GM21717 (cell line): ENCODE data around the gene OXT.
"Not testable (repeated sequence)": the region's sequence is repeated elsewhere in the genome, so short reads cannot be mapped to it uniquely, and the experiment has no call there.

Experiments used
- ATAC-seq: cut with Tn5 transposase; IDR thresholded peaks from one replicate; pipeline ENCODE4 v1.9.1; 2021; ENCODE audit warnings: mild to moderate bottlenecking, moderate library complexity; ENCODE audit not compliant: unreplicated experiment

Gene OXT

GRCh38 chr20:3071610-3072529 lies at the start of gene OXT:
TSS of gene OXT (plus strand) at chr20:3071620. CDS start at chr20:3071656, 36 bp downstream.
- no peak for ATAC-seq

DNA sequence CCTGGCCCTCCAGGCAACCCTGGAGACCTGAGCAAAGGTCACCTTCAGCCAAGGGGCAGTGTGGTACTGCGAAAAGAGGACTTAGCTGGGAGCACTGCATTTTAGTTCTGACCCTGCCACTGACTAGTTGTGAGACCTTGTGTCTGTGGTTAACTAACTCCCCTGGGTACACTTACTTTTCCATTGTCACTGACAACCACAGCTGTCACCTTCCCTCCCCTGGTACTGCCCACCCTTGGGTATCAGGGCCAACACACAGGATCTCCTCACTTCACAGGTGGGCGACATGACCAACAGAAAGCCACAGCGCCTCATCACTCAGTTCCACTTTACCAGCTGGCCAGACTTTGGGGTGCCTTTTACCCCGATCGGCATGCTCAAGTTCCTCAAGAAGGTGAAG lies 49.6 kb upstream of the OXT start:
- ATAC-seq: no peak

DNA sequence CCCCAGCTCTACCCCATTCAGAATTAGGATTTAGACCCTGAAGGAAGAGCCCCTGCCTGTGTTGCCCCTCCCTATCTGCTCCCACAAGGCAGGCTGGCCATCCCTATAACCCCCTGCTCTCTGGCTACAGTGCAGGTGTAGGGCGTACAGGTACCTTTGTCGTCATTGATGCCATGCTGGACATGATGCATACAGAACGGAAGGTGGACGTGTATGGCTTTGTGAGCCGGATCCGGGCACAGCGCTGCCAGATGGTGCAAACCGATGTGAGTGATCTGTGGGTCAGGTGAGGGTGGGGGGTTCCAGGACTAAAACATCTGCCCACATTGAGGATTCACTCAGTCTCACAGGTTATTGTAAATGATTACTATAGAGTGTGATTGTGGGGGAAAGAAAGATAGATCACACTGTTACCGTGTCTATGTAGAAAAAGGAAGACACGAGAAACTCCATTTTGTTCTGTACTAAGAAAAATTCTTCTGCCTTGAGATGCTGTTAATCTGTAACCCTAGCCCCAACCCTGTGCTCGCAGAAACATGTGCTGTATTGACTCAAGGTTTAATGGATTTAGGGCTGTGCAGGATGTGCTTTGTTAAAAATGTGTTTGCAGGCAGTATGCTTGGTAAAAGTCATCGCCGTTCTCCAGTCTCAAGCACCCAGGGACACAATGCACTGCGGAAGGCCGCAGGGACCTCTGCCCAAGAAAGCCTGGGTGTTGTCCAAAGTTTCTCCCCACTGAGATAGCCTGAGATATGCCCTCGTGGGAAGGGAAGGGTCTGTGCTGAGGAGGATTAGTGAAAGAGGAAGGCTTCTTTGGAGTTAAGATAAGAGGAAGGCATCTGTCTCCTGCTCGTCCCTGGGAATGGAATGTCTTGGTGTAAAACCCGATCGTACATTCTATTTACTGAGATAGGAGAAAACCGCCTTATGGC lies 48.6 kb upstream of the OXT start:
- ATAC-seq: not testable (repeated sequence)

DNA sequence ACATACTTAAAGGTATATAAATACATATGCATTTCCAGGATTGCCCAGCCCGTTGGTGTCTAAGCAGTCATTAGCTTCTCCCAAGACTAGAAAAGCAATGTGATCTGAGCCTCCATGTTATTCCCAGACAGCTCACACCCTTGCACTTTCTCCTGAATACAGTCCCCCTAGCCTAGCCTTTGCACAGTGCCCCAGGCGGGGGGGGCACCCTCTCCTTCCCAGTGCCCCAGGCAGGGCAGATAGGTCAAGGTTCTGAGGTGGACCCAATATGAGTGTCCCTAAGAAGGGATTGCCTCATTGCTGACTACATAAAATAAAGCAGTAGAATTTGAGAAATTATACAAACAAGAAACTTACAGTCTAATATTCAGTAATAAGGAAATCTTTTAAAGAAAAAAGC lies 43.4 kb upstream of the OXT start:
- no peak for ATAC-seq

GRCh38 chr20:3031524-3032147 lies 39.8 kb upstream of the OXT start:
- ATAC-seq: no peak

GRCh38 chr20:3032624-3033023 lies 38.8 kb upstream of the OXT start:
- ATAC-seq: no peak

DNA sequence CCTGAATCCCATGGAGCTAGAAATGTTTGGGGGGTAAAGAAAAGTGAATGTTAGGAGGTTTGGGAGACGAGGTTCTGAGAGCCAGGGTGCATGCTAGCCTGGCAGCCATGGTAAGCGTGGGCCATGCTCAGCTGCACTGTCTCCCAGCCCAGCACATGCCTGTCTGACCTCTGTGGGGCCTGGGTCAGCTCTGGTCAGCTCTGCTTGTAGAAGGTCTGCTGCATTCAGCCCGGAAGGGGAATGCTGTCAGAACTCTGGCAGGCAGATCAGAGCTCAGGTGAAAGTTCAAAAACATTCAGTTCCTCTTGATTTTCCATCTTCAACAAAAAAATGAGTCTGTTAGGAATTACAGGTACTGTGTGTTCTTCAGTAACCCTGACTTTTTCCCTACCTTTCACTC lies 33.8 kb upstream of the OXT start:
- no peak for ATAC-seq

DNA sequence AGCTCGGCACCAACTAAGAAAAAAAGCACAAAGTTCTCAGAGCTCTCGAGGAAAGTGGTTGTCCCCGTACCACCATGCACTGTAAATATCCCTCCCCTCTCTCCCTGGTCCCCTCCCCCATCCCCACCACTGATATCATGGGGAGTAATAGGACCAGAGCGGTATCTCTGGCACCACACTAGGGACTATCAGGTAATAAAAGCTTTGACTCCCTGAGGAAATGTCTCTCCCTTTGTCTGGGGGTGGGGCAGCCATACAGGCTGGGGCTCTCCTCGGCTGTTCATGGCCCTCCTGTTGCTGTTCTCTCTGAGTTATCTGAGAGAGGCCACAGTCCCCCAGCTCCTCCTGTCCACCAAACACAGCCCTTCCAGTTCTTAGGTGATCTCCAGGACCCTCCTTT lies 33.0 kb upstream of the OXT start:
- ATAC-seq: no peak

DNA sequence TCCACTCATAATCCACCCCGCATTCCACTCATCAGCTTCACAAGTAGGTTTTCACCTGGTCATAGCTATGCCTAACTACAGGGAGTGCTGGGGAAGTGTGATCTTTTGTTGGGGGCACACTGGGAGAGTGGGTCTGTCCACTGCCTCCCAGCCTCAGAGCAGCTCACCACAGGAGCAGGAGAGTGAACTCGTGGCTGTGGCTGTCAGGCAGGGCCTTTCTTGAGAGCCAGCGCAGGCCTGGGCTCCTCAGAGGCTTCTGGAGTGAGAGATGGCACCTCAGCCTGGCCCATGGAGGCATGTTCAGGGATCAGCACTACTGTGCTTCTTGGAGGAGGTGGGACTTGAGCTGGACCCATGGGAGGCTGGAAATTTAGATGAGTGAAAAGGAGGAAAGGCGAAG lies 32.0 kb upstream of the OXT start:
- no peak for ATAC-seq

GRCh38 chr20:3040086-3040485 lies 31.3 kb upstream of the OXT start:
- no peak for ATAC-seq

DNA sequence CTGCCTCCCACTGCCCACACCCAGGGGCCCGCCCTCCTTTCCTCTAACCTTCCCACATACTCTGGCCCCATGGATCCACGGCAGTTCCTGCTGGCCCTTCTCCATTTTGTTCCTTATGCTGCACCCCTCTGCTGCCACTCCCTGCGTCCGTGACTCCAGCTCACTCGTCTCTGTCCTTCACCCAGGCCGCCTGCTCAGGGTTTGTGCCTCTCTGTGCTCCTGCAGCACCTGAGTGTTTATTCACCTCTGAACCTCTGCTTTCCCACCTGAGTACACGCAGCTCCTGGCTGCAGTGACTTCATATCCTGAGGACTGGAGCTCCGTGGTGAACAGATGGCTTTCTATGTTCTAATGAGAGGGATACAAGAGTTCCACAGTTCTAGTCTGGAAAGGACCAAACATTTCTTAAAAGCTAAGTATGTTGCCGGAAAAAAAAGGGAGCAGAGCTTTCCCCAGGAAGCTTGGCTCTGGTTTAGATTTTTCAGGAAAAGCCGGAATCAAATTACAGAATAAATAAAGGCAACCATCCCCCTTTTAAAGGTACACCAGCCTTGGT lies 29.5 kb upstream of the OXT start:
- no peak for ATAC-seq

GRCh38 chr20:3042625-3043024 lies 28.8 kb upstream of the OXT start:
- ATAC-seq: no peak

DNA sequence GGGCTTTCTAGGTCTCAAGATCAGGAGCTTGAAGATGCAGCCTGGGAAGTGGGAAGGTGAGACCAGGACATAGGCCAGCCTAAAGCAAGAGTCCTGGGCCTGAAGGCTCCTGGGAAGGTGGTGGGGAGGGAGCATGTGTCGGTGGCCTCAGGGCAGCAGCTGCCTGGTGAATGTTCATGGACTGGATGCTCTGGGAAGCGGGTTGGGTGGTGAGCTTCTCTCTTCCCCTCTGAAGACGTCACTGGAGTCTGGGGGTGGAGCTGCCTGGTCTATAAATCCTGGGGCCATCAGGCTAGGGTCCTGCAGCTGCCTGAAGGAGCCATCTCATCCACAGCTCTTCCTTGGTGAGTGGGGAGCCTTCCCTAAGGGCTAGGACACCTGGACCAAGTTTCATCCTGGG lies 28.1 kb upstream of the OXT start, which contains the start of gene GNRH2:
TSS of gene GNRH2 (plus strand) at position 301 of the 400 bp plus-strand sequence. CDS start 793 bp downstream, outside the sequence.
- ATAC-seq: no peak

DNA sequence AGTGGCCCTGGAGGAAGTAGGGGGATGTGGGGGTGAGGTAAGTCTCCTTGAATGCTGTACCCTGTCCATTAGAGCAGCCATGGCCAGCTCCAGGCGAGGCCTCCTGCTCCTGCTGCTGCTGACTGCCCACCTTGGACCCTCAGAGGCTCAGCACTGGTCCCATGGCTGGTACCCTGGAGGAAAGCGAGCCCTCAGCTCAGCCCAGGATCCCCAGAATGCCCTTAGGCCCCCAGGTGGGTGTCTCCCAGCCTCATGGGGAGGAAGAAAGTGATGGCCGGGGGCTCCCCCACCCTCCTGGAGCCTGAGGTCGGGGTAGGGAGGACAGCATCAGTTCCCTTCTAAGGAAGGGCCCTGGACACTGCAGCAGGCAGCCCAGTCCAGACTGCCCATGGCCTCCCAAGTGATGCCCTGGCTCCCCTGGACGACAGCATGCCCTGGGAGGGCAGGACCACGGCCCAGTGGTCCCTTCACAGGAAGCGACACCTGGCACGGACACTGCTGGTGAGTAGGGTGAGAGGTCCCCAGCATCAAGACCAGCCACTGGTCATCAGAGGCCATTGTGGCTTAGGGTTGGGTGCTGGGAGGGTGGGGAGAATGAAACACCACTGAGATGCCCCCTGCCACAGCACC lies 27.0 kb upstream of the OXT start:
- no peak for ATAC-seq

GRCh38 chr20:3045042-3045815 lies 26.2 kb upstream of the OXT start:
- ATAC-seq: peak; percentile 35

DNA sequence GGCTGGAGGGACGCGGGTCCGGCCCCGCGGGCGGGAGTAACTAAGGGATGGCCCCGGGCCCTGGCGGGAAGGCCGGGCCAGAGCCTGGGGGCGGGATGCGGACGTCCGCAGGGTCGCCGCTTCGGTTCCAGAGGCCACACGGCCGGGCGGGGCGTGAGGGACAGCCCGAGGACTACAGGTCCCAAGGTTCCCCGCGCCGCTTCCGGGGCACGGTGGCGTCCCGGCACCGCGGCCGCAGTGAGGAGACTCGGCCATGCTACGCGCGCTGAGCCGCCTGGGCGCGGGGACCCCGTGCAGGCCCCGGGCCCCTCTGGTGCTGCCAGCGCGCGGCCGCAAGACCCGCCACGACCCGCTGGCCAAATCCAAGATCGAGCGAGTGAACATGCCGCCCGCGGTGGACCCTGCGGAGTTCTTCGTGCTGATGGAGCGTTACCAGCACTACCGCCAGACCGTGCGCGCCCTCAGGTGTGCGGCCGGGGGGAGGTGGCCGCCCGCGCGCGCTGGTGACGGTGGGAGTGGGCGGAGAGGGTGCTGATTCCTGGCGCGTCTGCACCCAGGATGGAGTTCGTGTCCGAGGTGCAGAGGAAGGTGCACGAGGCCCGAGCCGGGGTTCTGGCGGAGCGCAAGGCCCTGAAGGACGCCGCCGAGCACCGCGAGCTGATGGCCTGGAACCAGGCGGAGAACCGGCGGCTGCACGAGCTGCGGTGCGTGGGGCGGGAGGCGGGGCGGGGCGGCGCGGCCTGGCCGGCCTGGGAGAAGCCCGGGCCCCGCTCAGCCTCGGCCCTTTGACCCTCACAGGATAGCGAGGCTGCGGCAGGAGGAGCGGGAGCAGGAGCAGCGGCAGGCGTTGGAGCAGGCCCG lies 25.4 kb upstream of the OXT start, which contains the start of gene MRPS26:
TSS of gene MRPS26 (plus strand) at position 237 of the 861 bp plus-strand sequence. CDS start at position 254, 17 bp downstream.
- peak; percentile 81 for ATAC-seq

DNA sequence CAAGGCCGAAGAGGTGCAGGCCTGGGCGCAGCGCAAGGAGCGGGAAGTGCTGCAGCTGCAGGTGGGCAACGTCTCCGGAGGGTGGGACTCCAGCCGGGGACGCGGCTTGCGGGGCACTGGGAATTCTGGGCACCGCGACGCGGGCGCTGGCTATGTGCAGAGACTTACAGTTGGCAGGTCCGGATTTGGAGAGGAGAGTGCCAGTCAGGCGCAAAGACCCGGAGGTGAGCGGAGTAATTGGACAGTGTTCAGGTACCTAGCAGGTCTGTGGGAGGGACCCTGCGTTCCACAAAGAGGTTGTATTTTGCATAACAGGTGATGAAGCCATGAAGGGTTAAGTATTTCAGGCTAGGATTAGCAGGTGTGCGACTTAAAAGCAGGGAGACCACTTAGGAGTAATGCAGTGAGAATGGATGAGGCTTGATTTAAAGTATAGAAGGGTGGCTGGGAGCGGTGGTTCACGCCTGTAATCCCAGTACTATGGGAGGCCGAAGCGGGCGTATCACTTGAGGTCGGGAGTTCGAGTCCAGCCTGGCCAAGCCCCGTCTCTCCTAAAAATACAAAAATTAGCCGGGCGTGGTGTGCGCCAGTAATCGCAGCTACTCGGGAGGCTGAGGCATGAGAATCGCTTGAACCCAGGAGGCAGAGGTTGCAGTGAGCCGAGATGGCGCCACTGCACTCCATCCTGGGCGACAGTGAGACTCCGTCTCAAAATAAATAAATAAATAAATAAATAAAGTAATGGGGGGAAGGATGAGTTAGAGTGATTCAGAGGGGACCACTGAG lies 24.6 kb upstream of the OXT start:
- ATAC-seq: no peak
